ENCODE data around the gene HIC1.
A peak's percentile ranks its signal among the peaks of the same experiment; 100 is the strongest.

The HIC1 gene

GRCh38 chr17:2077040-2077439 is 22.1 kb downstream of the HIC1 start:
- DNase-seq: no peak

- no peak for DNase-seq
Measured at GRCh38 chr17:2081564-2081963, 26.7 kb downstream of the HIC1 start.

- no peak for DNase-seq
Measured at GRCh38 chr17:2082003-2082781, 27.3 kb downstream of the HIC1 start.

GRCh38 chr17:2083613-2084035 is 28.7 kb downstream of the HIC1 start:
- DNase-seq: no peak

- DNase-seq: no peak
Measured at GRCh38 chr17:2084036-2084765, 29.3 kb downstream of the HIC1 start.

- peak; percentile 69 for DNase-seq
Measured at GRCh38 chr17:2084766-2085647, 30.1 kb downstream of the HIC1 start.

GRCh38 chr17:2085648-2085949 is 30.7 kb downstream of the HIC1 start:
- no peak for DNase-seq

GRCh38 chr17:2086306-2086705 is 31.4 kb downstream of the HIC1 start:
- DNase-seq: no peak

- no peak for DNase-seq
Measured at GRCh38 chr17:2087597-2088211, 32.8 kb downstream of the HIC1 start.

GRCh38 chr17:2089021-2089422 is 34.1 kb downstream of the HIC1 start:
- peak; percentile 65 for DNase-seq

GRCh38 chr17:2090210-2090641 is 35.3 kb downstream of the HIC1 start:
- DNase-seq: no peak

GRCh38 chr17:2090804-2091534 is 36.1 kb downstream of the HIC1 start:
- DNase-seq: peak; percentile 71

- no peak for DNase-seq
Measured at GRCh38 chr17:2092253-2092652, 37.4 kb downstream of the HIC1 start.

GRCh38 chr17:2093349-2093748 is 38.4 kb downstream of the HIC1 start:
- no peak for DNase-seq

- DNase-seq: no peak
Measured at GRCh38 chr17:2094891-2095535, 40.1 kb downstream of the HIC1 start.

GRCh38 chr17:2095536-2095910 is 40.6 kb downstream of the HIC1 start:
- no peak for DNase-seq

GRCh38 chr17:2101448-2102257 is 46.8 kb downstream of the HIC1 start:
- no peak for DNase-seq

GRCh38 chr17:2102931-2103809 is 48.3 kb downstream of the HIC1 start:
- DNase-seq: no peak

- DNase-seq: no peak
Measured at GRCh38 chr17:2105663-2106062, 50.8 kb downstream of the HIC1 start.
